Right forelimb (tissue), 1 donor: ENCODE data around the gene ADCY6.

Experiments used
- DNase-seq: peaks from one replicate; pipeline ENCODE4 v3.0.0-alpha.2; 2018

Gene ADCY6

DNA sequence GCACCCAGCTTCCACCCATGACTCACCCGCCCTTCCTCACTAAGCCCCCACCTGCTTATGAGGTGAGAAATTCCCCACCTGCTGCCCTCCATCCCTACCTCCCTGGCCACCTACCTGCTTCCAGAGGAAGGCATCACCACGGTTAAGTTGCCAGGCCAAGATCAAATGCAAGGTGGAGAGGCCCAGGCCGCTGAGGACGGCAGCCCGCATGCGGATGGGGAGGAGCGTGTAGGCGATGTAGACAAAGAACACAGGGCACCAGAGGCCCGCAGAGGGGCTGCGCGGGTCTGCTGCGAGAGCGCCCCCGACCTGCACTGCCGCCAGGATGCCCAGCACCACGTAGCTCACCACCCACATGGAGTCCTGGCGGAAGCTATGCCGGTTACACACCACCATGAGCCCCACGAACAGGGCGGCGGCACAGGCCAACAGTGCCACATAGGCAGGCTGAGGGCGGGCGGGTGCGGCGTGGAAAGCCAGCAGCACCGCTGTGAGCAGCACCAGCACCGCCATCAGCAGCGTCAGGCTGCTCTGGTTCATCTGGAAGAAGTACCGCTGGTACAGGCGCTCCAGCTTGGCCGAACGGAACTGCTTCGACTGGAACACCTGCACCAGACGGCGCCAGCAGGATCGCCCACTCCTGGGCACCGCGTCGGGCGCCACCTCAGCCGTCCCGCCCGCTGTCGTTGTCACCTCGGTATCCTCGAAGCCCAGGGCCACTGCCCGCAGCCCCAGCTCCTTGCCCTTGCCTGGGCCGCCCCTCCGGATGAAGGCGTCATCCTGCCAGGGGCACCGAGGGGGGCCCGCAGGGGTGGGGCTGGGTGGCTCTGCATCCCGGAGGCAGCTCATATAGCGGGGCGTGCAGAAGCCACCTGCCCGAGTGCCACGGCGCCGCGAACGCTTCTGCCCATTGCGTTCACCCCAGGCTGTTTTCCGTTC is 6.2 kb downstream of the ADCY6 start:
- DNase-seq: no peak

GRCh38 chr12:48781750-48782456 is 7.0 kb downstream of the ADCY6 start:
- DNase-seq: no peak

DNA sequence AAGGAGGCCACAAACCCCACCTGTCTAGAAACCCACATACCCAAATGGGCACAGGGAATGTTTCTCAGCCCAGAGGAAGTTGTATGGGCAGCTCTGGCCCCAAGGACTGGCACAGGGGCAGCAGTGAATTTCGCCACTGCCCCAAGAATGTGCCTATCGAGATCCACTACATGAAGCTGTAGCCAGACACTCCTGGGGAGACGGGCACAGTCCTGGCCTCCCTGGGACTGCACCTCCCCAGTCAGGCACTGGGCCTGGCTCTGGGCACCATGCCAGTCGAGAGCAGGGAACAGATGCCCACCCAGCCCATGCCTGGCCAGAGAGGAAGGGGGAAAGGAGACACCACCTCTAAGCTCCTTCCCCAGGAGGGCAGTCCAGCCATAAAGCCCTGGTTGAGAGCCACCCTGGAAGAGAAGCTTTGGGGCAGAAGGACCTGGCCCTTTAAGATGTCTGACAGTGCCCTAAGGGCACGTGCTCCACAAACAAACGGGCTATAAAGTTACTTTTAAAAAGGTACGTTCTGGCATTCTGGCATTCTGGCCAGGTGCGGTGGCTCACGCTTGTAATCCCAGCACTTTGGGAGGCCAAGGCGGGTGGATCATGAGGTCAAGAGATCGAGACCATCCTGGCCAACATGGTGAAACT is 8.4 kb downstream of the ADCY6 start:
- DNase-seq: no peak

DNA sequence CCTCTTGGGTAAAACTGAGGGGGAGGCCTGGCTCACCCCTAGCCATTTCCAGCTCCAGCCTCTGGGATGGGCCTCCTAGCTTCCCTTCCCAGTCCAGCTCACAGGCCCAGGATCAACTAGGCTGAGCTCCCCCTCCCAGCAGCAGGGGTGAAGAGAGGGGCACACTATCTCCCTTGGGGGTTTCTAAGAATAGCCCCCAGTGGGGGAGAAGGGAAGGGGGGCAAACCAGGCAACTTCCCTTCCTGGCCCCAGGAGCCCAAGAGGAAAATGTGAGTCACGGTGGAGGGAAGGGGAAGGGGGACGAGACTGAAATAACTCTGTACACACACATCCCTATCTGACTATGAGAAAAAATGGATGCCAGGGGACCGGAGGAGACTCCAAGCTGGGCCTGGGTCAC is 9.0 kb downstream of the ADCY6 start:
- no peak for DNase-seq

GRCh38 chr12:48777501-48778400 is 11.1 kb downstream of the ADCY6 start:
- no peak for DNase-seq

DNA sequence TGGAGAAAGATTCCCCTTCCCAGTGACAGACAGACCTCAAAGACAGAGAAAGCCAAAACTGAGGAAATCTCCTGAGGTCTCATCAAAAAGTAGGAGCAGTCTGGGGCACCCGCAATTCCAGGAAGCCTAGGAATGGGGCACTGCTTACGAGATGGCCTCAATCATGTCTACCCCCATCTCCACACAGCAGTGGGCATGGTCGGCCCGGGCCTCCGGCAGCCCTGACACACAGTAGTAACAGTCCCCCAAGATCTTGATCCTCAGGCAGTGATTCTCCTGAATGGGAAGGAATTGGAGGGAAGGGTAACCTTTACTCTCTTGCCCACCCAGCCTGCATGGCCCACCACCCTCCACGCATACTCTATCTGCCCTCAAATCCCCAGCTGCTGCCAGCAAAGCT is 11.9 kb downstream of the ADCY6 start:
- no peak for DNase-seq

GRCh38 chr12:48775991-48776649 is 12.8 kb downstream of the ADCY6 start:
- DNase-seq: no peak

DNA sequence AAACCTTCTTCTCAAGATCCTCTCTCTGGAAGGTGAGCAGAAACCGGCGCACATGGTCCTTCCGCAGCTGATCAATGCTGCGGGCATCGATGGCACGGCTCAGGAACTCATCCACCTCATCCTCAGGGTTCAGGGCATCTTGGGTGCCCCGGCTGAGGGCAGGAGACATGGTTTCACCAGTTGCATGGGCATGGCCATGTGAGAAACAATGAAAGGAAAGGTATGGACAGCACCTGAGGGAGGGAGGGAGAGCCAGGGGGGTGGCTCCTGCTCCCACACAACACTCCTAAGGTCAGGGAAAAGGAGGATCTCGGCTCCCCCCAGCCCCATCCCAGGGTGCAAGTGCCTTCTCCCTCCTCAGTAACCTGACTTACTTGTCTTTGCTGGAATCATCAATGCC is 13.6 kb downstream of the ADCY6 start:
- DNase-seq: no peak

GRCh38 chr12:48774516-48774915 is 14.4 kb downstream of the ADCY6 start:
- DNase-seq: no peak

GRCh38 chr12:48773686-48774085 is 15.2 kb downstream of the ADCY6 start:
- no peak for DNase-seq

DNA sequence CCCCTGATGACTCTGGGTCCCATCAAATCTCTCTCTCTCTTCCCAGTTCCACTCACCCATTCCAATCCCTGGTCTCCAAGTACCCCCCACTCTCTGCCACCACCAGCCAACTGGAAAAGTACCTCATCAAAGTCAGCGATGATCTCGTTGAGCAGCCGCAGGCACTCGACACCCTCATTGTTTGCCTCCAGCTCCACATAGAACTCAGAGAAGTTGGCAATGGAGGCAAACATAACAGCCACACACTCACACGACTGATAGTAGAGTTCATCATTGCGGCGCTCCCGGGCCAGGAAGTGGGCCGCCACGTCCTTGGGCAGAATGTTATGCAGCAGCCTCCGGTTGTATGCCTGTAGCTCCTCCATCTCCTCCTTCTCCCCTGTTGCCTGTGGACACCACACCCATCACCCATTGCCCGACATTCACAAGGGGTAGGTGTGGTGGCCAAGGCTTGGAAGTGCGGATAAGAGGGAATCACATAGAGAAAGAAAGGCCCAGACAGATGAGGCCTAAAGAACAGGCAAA is 17.2 kb downstream of the ADCY6 start:
- DNase-seq: no peak

GRCh38 chr12:48770756-48771155 is 18.1 kb downstream of the ADCY6 start:
- DNase-seq: no peak

DNA sequence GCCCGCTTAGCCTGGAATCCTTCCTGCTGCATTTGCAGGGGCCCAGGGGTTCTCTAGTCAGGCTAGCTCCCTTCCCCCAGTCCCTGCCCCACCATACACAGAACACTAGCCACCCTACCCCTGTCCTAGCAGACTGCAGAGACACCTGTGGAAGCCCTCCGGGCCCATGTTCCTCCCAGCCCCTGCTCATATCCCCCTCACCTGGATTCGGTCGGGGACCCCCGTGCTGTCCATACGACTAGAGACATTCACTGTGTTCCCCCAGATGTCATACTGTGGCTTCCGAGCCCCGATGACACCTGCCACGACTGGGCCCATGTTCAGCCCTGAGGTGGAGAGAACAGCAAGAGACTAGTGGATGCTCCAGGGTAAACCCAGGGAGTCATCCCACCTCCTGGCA is 20.2 kb downstream of the ADCY6 start:
- no peak for DNase-seq

- DNase-seq: no peak
Measured at GRCh38 chr12:48768147-48768546, 20.7 kb downstream of the ADCY6 start.

- no peak for DNase-seq
Measured at GRCh38 chr12:48767521-48767920, 21.4 kb downstream of the ADCY6 start.

- DNase-seq: no peak
Measured at GRCh38 chr12:48767047-48767446, 21.8 kb downstream of the ADCY6 start.

- no peak for DNase-seq
Measured at GRCh38 chr12:48765753-48766162, 23.1 kb downstream of the ADCY6 start.

DNA sequence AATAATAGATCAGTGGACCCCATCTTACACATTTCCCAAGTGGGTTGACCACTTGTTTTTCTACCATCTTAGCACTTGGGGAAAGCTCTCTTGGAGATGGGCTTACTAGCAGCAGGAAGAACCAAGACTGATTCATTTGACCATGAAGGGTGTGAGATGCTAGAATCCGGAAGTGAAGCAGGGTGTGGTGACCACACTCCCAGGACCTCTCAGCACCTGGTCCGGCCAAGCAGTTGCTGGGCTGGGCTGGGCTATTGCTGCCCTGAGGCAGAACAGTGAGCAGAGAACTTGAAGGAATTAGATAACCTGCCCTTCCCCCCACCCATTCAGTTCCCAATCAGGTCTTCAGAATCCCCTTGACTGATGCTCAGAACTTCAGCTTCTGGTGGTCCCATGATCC is 24.4 kb downstream of the ADCY6 start:
- no peak for DNase-seq

DNA sequence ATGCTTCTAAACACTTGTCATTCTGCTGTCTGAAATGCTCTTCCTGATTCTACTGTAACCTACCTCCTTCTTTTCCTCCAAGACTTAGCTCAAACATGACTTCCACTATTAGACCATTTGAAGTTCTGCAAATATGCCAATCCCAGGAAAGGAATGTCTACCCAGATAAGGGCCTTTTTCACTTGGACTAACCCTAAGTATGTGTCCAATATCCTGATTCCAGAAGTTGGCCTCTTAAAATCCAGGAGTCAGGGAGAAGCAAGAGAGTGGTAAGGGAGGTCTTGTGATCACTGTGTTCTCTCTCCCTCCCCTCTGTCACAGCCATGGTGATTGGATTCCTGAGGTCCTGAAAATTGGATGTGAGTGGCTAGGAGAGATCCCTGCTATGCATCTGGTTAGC is 30.2 kb downstream of the ADCY6 start:
- DNase-seq: no peak

DNA sequence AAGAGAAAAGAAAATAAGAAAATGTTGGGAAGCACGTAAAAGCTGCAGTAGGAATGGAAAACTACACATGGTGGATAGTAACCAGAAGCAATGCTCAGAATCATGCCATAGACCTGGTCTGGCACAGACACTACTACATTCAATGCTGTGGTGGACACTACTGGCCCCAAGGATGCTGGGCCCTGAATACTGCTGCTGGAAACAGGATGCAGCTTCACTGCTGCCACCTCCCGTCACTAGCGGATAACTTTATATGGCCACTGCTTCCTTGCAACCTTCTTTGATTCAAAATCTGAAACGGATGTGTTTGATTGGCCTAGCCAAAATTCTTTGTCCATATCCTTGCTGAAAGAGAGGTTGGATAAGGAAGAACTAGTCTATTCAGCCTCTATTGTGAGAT is 30.7 kb downstream of the ADCY6 start:
- no peak for DNase-seq

GRCh38 chr12:48750769-48751356 is 38.0 kb downstream of the ADCY6 start:
- DNase-seq: no peak
